WTC11 (cell line): ENCODE measurements around the gene MLC1. TPM values are rescaled to one million over a fixed set of nuclear protein-coding genes. Genes with fewer than 3 reads are reported as not detected.

Experiments used
- ATAC-seq: fragments of 200-7000 bp; cut with Tn5 transposase; 2 replicates; pipeline ENCODE4 v1.10.0; 2021; ENCODE audit warnings: mild to moderate bottlenecking, moderate library complexity
- CTCF ChIA-PET: fragments of 300-600 bp; sonication (Branson Sonifier 250); formaldehyde crosslinking; loops from one replicate; lab custom pipeline; 2021; ENCODE audit warnings: antibody characterized with exemption; lab: Charles Lee
- POLR2A ChIA-PET: fragments of 350-600 bp; sonication (Branson Sonifier 250); formaldehyde crosslinking; loops from one replicate; lab custom pipeline; 2021; ENCODE audit warnings: antibody characterized with exemption; lab: Charles Lee
- DNase-seq: peaks from one replicate; pipeline ENCODE4 v3.0.0; 2021; ENCODE audit warnings: low spot score
- H3K27ac Mint-ChIP-seq: 2 replicates; pipeline ENCODE4 v1.8.0; 2021; ENCODE audit warnings: mixed read lengths
- H3K27me3 Mint-ChIP-seq: 2 replicates; pipeline ENCODE4 v1.8.0; 2021; ENCODE audit warnings: low read depth, mild to moderate bottlenecking, moderate library complexity, mixed read lengths
- H3K36me3 Mint-ChIP-seq: 2 replicates; pipeline ENCODE4 v1.8.0; 2021; ENCODE audit warnings: mixed read lengths
- H3K4me1 Mint-ChIP-seq: 2 replicates; pipeline ENCODE4 v1.8.0; 2022; ENCODE audit warnings: mixed read lengths
- H3K4me3 Mint-ChIP-seq: 2 replicates; pipeline ENCODE4 v1.8.0; 2021; ENCODE audit warnings: mild to moderate bottlenecking, moderate library complexity, mixed read lengths
- H3K9me3 Mint-ChIP-seq: 2 replicates; pipeline ENCODE4 v1.8.0; 2021; ENCODE audit warnings: mixed read lengths
- ATF1 ChIP-seq: sonication (generic); formaldehyde crosslinking; IDR thresholded peaks from 2 replicates; pipeline ENCODE4 v1.8.1; 2023; ENCODE audit warnings: mild to moderate bottlenecking, moderate library complexity, missing genetic modification reagents
- HMGA2 ChIP-seq: fragments of 250-450 bp; sonication (Bioruptor Pico); IDR thresholded peaks from 2 replicates; pipeline ENCODE4 v1.4.0; 2021; ENCODE audit warnings: mild to moderate bottlenecking, moderate library complexity
- JUN ChIP-seq: sonication (generic); formaldehyde crosslinking; IDR thresholded peaks from 2 replicates; pipeline ENCODE4 v1.8.0; 2023; ENCODE audit warnings: mild to moderate bottlenecking, missing genetic modification reagents
- MXD4 ChIP-seq: fragments of 250-450 bp; sonication (Bioruptor Pico); IDR thresholded peaks from 2 replicates; pipeline ENCODE4 v1.8.0; 2021; ENCODE audit warnings: mild to moderate bottlenecking, moderate library complexity, borderline replicate concordance
- NR3C1 ChIP-seq: sonication (generic); formaldehyde crosslinking; conservative IDR thresholded peaks from 2 replicates; pipeline ENCODE4 v1.8.1; 2023; ENCODE audit warnings: low read depth, mild to moderate bottlenecking, missing genetic modification reagents
- OVOL2 ChIP-seq: fragments of 250-450 bp; sonication (Bioruptor Pico); IDR thresholded peaks from 2 replicates; pipeline ENCODE4 v1.9.0; 2021; ENCODE audit warnings: mild to moderate bottlenecking, borderline replicate concordance
- SP1 ChIP-seq: sonication (generic); formaldehyde crosslinking; conservative IDR thresholded peaks from 2 replicates; pipeline ENCODE4 v1.8.1; 2022; ENCODE audit warnings: missing genetic modification reagents
- TP53 ChIP-seq: sonication (generic); formaldehyde crosslinking; IDR thresholded peaks from 2 replicates; pipeline ENCODE4 v1.8.1; 2023; ENCODE audit warnings: mild to moderate bottlenecking, missing genetic modification reagents
- ZNF138 ChIP-seq: sonication (generic); formaldehyde crosslinking; conservative IDR thresholded peaks from 2 replicates; pipeline ENCODE4 v1.8.1; 2022; ENCODE audit warnings: mild to moderate bottlenecking, moderate library complexity, missing genetic modification reagents
- total RNA-seq: library from RNA; stranded (reverse); gene quantifications from 3 replicates; pipeline ENCODE4 v1.2.3, GENCODE V29; 2021
- TF ChIP-seq, protein P1 (sequence below): sonication (generic); formaldehyde crosslinking; IDR thresholded peaks from 2 replicates; pipeline ENCODE4 v1.8.1; 2022; ENCODE audit warnings: low read depth, missing genetic modification reagents, borderline replicate concordance
- TF ChIP-seq, protein P2 (sequence below): sonication (generic); formaldehyde crosslinking; IDR thresholded peaks from 2 replicates; pipeline ENCODE4 v1.8.1; 2022; ENCODE audit warnings: mild to moderate bottlenecking, moderate library complexity, missing genetic modification reagents
- TF ChIP-seq, protein P3 (sequence below): sonication (generic); formaldehyde crosslinking; IDR thresholded peaks from 2 replicates; pipeline ENCODE4 v1.8.1; 2023; ENCODE audit warnings: mild to moderate bottlenecking, missing genetic modification reagents, moderate library complexity
- TF ChIP-seq, protein P4 (sequence below): sonication (generic); formaldehyde crosslinking; IDR thresholded peaks from 2 replicates; pipeline ENCODE4 v1.8.1; 2022; ENCODE audit warnings: mild to moderate bottlenecking, missing genetic modification reagents, moderate library complexity, borderline replicate concordance
- TF ChIP-seq, protein P5 (sequence below): fragments of 250-450 bp; sonication (Bioruptor Pico); IDR thresholded peaks from 2 replicates; pipeline ENCODE4 v2.1.2; 2022; ENCODE audit warnings: mild to moderate bottlenecking, moderate library complexity
- TF ChIP-seq, protein P6 (sequence below): sonication (generic); formaldehyde crosslinking; IDR thresholded peaks from 2 replicates; pipeline ENCODE4 v1.8.1; 2023; ENCODE audit warnings: mild to moderate bottlenecking, missing genetic modification reagents, moderate library complexity

The MLC1 gene
- total RNA-seq, 1 experiment from 2014 or later: 0.13 TPM

DNA sequence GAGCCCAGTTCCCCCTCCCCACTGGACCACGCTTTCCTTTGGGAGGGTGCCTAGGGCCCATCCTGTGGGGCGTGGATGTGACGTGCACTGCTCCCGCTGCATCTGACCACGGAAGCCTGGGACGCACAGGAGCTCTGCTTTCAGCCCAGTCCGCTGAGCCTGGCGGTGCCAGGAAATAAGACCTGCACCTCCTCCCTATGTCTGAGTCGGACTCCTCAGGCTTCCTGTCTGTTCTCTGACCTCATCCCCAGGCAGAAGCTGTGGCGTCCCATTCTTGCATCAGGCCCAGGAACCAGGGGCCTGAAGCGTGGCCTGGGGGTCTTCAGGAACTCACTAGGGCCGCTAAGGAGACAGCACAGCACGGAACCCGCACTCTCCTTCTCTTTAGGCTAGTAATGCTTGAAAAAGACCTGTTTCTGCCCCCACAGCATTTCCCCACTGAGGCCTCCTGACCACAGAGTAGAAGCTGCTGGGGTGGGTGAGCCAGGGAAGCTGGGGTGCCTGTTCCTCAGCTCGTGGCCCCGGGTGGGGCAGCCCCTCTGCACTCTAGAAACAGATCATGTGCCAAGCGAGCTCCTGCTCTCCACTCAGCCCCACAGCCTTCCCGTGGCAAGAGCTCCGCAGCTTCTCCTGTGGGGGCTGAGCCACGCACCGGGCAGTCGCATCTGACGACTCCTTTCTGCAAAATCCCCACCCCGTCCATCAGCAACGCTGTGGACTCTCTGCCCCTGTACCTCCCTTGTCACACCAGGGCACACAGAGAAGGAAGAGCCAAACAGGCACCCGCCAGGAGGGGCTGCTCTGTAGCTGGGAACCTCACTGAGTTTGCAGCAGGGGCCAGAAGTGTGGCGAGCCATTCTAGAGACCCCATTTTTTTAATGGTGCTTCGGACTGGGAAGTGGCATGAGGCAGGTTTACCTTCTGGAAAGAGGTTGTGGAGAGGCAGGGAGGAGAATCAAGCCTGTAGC lies 27.2 kb upstream of the MLC1 start:
- H3K4me3 Mint-ChIP-seq: no peak overlapping the region
- no peaks in the 10 kb centered on the region for H3K9me3 Mint-ChIP-seq
- H3K27ac Mint-ChIP-seq: no peak overlapping the region
- DNase-seq (no peak), ATAC-seq (no peak)
- peaks cover 4% of the 10 kb centered on the region; the same call in 1 of the 2 replicates for H3K27me3 Mint-ChIP-seq
- ChIA-PET POLR2A (no interaction called here), CTCF (interaction anchor here (0.9 to 1.0 kb wide), 2 partner anchors 29 to 82 kb away, joined by 3 to 6 read pairs; no protein-coding TSS in a partner anchor)
- H3K4me1 Mint-ChIP-seq: peaks cover 5% of the 10 kb centered on the region
- TF ChIP-seq MXD4 (CRISPR knock-in tag) (no peak), TP53 (CRISPR knock-in tag) (no peak), ZNF138 (no peak), JUN (CRISPR knock-in tag) (no peak), SP1 (CRISPR knock-in tag) (no peak), HMGA2 (CRISPR knock-in tag) (no peak), NR3C1 (CRISPR knock-in tag) (no peak), ATF1 (no peak)
- TF ChIP-seq, protein P1, sequence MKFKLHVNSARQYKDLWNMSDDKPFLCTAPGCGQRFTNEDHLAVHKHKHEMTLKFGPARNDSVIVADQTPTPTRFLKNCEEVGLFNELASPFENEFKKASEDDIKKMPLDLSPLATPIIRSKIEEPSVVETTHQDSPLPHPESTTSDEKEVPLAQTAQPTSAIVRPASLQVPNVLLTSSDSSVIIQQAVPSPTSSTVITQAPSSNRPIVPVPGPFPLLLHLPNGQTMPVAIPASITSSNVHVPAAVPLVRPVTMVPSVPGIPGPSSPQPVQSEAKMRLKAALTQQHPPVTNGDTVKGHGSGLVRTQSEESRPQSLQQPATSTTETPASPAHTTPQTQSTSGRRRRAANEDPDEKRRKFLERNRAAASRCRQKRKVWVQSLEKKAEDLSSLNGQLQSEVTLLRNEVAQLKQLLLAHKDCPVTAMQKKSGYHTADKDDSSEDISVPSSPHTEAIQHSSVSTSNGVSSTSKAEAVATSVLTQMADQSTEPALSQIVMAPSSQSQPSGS (CRISPR knock-in tag): no peak
- TF ChIP-seq, protein P2, sequence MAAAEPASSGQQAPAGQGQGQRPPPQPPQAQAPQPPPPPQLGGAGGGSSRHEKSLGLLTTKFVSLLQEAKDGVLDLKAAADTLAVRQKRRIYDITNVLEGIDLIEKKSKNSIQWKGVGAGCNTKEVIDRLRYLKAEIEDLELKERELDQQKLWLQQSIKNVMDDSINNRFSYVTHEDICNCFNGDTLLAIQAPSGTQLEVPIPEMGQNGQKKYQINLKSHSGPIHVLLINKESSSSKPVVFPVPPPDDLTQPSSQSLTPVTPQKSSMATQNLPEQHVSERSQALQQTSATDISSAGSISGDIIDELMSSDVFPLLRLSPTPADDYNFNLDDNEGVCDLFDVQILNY (CRISPR knock-in tag): no peak
- TF ChIP-seq, protein P3, sequence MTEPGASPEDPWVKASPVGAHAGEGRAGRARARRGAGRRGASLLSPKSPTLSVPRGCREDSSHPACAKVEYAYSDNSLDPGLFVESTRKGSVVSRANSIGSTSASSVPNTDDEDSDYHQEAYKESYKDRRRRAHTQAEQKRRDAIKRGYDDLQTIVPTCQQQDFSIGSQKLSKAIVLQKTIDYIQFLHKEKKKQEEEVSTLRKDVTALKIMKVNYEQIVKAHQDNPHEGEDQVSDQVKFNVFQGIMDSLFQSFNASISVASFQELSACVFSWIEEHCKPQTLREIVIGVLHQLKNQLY (CRISPR knock-in tag): no peak
- TF ChIP-seq, protein P4, sequence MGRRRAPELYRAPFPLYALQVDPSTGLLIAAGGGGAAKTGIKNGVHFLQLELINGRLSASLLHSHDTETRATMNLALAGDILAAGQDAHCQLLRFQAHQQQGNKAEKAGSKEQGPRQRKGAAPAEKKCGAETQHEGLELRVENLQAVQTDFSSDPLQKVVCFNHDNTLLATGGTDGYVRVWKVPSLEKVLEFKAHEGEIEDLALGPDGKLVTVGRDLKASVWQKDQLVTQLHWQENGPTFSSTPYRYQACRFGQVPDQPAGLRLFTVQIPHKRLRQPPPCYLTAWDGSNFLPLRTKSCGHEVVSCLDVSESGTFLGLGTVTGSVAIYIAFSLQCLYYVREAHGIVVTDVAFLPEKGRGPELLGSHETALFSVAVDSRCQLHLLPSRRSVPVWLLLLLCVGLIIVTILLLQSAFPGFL (CRISPR knock-in tag): no peak
- TF ChIP-seq, protein P5, sequence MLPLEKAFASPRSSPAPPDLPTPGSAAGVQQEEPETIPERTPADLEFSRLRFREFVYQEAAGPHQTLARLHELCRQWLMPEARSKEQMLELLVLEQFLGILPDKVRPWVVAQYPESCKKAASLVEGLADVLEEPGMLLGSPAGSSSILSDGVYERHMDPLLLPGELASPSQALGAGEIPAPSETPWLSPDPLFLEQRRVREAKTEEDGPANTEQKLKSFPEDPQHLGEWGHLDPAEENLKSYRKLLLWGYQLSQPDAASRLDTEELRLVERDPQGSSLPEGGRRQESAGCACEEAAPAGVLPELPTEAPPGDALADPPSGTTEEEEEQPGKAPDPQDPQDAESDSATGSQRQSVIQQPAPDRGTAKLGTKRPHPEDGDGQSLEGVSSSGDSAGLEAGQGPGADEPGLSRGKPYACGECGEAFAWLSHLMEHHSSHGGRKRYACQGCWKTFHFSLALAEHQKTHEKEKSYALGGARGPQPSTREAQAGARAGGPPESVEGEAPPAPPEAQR (CRISPR knock-in tag): no peak
- no peaks in the 10 kb centered on the region for H3K36me3 Mint-ChIP-seq

DNA sequence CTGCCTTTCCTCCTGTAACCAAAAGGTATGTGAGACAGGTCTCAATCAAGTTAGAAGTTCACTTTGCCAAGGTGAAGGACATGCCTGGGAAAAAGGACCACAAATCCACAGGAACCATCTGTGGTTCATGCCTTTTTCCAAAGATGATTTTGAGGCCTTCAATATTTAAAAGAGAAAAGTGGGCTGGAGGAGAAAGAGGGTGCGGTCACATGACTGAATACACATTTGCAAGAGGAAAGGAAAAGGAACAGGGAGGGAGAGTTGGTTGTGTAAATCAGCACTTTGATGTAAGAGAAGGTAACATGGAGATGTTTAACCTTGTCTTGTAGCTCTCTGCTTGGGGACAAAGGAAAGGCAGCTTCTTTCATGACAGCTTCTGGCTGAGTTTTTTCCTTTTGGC lies 25.8 kb upstream of the MLC1 start:
- Mint-ChIP-seq H3K9me3 (no peaks in the 10 kb centered on the region), H3K36me3 (no peaks in the 10 kb centered on the region), H3K27ac (no peak overlapping the region), H3K27me3 (peaks cover 4% of the 10 kb centered on the region; the same call in 1 of the 2 replicates), H3K4me3 (no peak overlapping the region), H3K4me1 (peaks cover 5% of the 10 kb centered on the region)
- CTCF ChIA-PET: interaction anchor here (0.7 kb wide), 1 partner anchor 38 kb away, joined by 3 read pairs; no protein-coding TSS in a partner anchor
- POLR2A ChIA-PET: interaction anchor here (0.6 kb wide), 1 partner anchor 1099 kb away, joined by 4 read pairs; no protein-coding TSS in a partner anchor
- DNase-seq: no peak
- no peak for ATAC-seq
- TF ChIP-seq OVOL2 (CRISPR knock-in tag): no peak
- TF ChIP-seq, protein P6, sequence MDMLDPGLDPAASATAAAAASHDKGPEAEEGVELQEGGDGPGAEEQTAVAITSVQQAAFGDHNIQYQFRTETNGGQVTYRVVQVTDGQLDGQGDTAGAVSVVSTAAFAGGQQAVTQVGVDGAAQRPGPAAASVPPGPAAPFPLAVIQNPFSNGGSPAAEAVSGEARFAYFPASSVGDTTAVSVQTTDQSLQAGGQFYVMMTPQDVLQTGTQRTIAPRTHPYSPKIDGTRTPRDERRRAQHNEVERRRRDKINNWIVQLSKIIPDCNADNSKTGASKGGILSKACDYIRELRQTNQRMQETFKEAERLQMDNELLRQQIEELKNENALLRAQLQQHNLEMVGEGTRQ (CRISPR knock-in tag): peak; percentile 41; the same call in 1 of the 2 replicates
